GM23248 (cell line): ENCODE data around the gene GUCA1A. TPM values are rescaled to one million over a fixed set of nuclear protein-coding genes. Genes with fewer than 3 reads are reported as not detected.
A peak's percentile ranks its signal among the peaks of the same experiment; 100 is the strongest.
"Not testable (repeated sequence)": the region's sequence is repeated elsewhere in the genome, so short reads cannot be mapped to it uniquely, and the experiment has no call there.

ENCODE experiments used
- DNase-seq: peaks from one replicate; pipeline ENCODE4 v3.0.0-alpha.2; 2015
- H2AFZ ChIP-seq: fragments of 200-600 bp; sonication (generic); 2 replicates; pipeline ENCODE4 v1.6.1; 2016; ENCODE audit warnings: antibody characterized with exemption
- H3F3A ChIP-seq: fragments of 200-600 bp; sonication (generic); 2 replicates; pipeline ENCODE4 v1.6.1; 2016; ENCODE audit warnings: mild to moderate bottlenecking, antibody characterized with exemption, mixed run types; ENCODE audit not compliant: insufficient read depth
- H3K27ac ChIP-seq: fragments of 200-600 bp; sonication (generic); 2 replicates; pipeline ENCODE4 v1.5.1; 2016; ENCODE audit warnings: mild to moderate bottlenecking
- H3K27me3 ChIP-seq: fragments of 200-600 bp; sonication (generic); replicated peaks from 2 replicates; pipeline ENCODE4 v1.6.1; 2016; ENCODE audit warnings: mild to moderate bottlenecking; ENCODE audit not compliant: insufficient read depth
- H3K36me3 ChIP-seq: fragments of 200-600 bp; sonication (generic); 2 replicates; pipeline ENCODE4 v1.6.1; 2016; ENCODE audit warnings: low read depth, mild to moderate bottlenecking
- H3K4me1 ChIP-seq: fragments of 200-600 bp; sonication (generic); 2 replicates; pipeline ENCODE4 v1.6.1; 2016; ENCODE audit warnings: mild to moderate bottlenecking; ENCODE audit not compliant: insufficient read depth
- H3K4me2 ChIP-seq: fragments of 200-600 bp; sonication (generic); one replicate; pipeline ENCODE4 v1.6.1; 2016; ENCODE audit warnings: mild to moderate bottlenecking; ENCODE audit not compliant: unreplicated experiment
- H3K4me3 ChIP-seq: fragments of 200-600 bp; sonication (generic); 2 replicates; pipeline ENCODE4 v1.5.1; 2016; ENCODE audit warnings: mild to moderate bottlenecking
- H3K79me2 ChIP-seq: fragments of 200-600 bp; sonication (generic); 2 replicates; pipeline ENCODE4 v1.6.1; 2016; ENCODE audit warnings: mild to moderate bottlenecking; ENCODE audit not compliant: insufficient read depth
- H3K9ac ChIP-seq: fragments of 200-600 bp; sonication (generic); 2 replicates; pipeline ENCODE4 v1.6.1; 2016; ENCODE audit warnings: mild to moderate bottlenecking
- H3K9me2 ChIP-seq: fragments of 200-600 bp; sonication (generic); 2 replicates; pipeline ENCODE4 v1.6.1; 2016; ENCODE audit warnings: mixed run types, mild to moderate bottlenecking, moderate library complexity; ENCODE audit not compliant: insufficient read depth
- H3K9me3 ChIP-seq: fragments of 200-600 bp; sonication (generic); one replicate; pipeline ENCODE4 v1.6.1; 2017; ENCODE audit warnings: low read depth
- H4K20me1 ChIP-seq: fragments of 200-600 bp; sonication (generic); 2 replicates; pipeline ENCODE4 v1.6.0; 2016; ENCODE audit not compliant: insufficient read depth
- EZH2 ChIP-seq: fragments of 200-600 bp; sonication (generic); IDR thresholded peaks from 2 replicates; pipeline ENCODE4 v1.6.1; 2018; ENCODE audit warnings: antibody characterized with exemption, mild to moderate bottlenecking; ENCODE audit not compliant: insufficient read depth, poor library complexity, severe bottlenecking
- EZH2phosphoT487 ChIP-seq: fragments of 200-600 bp; sonication (generic); IDR thresholded peaks from 2 replicates; pipeline ENCODE4 v1.6.1; 2018; ENCODE audit warnings: antibody characterized with exemption, moderate library complexity, mild to moderate bottlenecking, low read depth; ENCODE audit not compliant: insufficient read depth
- WGBS, 2 experiments: methylation state at CpG; one replicate each; pipeline ENCODE4 v1.1.6; 2015 to 2017; ENCODE audit warnings: low lambda C conversion rate in 2 of 2, low coverage in 1 of 2; ENCODE audit errors: missing lambda C conversion rate in 2 of 2; 5-methylcytosine and 5-hydroxymethylcytosine counted together
- in situ Hi-C: fragments of 300-500 bp; cut with MboI; formaldehyde crosslinking; loops from 2 replicates; pipeline ENCODE4 v1.15.0; 2020
- polyA plus RNA-seq: library from polyadenylated mRNA; unstranded; fragments of >200 nt; fragmentation: Nextera tagmentation; extraction: Ambion mirVana; gene quantifications from 2 replicates; pipeline ENCODE4 v1.2.1, GENCODE V29; 2016
- total RNA-seq: library from RNA; depleted of rRNA; stranded (reverse); fragments of >200 nt; shearing (Covaris generic); gene quantifications from 2 replicates; pipeline ENCODE4 v1.2.3, GENCODE V29; 2014

Gene GUCA1A
- total and polyA plus RNA-seq, 2 experiments from 2014 or later = not detected

GRCh38 chr6:42163981-42164380 is 9.2 kb upstream of the GUCA1A start:
- Histone ChIP-seq H3K9ac (no peak overlapping the region), H3K4me1 (peaks cover 11% of the 10 kb centered on the region), H3F3A (peaks cover 4% of the 10 kb centered on the region; the same call in 1 of the 2 replicates), H3K36me3 (no peaks in the 10 kb centered on the region), H3K27ac (no peak overlapping the region), H2AFZ (no peak overlapping the region), H3K9me3 (no peaks in the 10 kb centered on the region), H3K27me3 (no peaks in the 10 kb centered on the region), H3K4me3 (no peak overlapping the region), H3K9me2 (no peaks in the 10 kb centered on the region), H3K79me2 (no peaks in the 10 kb centered on the region), H4K20me1 (no peaks in the 10 kb centered on the region), H3K4me2 (no peak overlapping the region)
- DNase-seq = peak; percentile 30
- 10 to 18% methylated on average over 1 of the region's 1 CpG for WGBS, 2 experiments
- TF ChIP-seq EZH2 = no peak
- TF ChIP-seq EZH2phosphoT487 = no peak
- in situ Hi-C loops = no loop called here

GRCh38 chr6:42165016-42165415 is 8.1 kb upstream of the GUCA1A start:
- peaks cover 11% of the 10 kb centered on the region for H3K4me1 ChIP-seq
- TF ChIP-seq EZH2phosphoT487 (no peak), EZH2 (no peak)
- in situ Hi-C loops = loop anchor here (5.0 kb wide), 1 partner anchor 88 kb away; no protein-coding TSS in a partner anchor
- H4K20me1 ChIP-seq = no peaks in the 10 kb centered on the region
- no peak overlapping the region for H3K9ac ChIP-seq
- H3F3A ChIP-seq = peaks cover 4% of the 10 kb centered on the region; the same call in 1 of the 2 replicates
- no peaks in the 10 kb centered on the region for H3K36me3 ChIP-seq
- no peak overlapping the region for H3K27ac ChIP-seq
- no peaks in the 10 kb centered on the region for H3K79me2 ChIP-seq
- 66 to 71% methylated on average over 9 of the region's 9 CpGs for WGBS, 2 experiments
- H3K9me3 ChIP-seq = no peaks in the 10 kb centered on the region
- H3K9me2 ChIP-seq = no peaks in the 10 kb centered on the region
- no peak overlapping the region for H2AFZ ChIP-seq
- no peak overlapping the region for H3K4me2 ChIP-seq
- DNase-seq = peak; percentile 85
- no peak overlapping the region for H3K4me3 ChIP-seq
- no peaks in the 10 kb centered on the region for H3K27me3 ChIP-seq

DNA sequence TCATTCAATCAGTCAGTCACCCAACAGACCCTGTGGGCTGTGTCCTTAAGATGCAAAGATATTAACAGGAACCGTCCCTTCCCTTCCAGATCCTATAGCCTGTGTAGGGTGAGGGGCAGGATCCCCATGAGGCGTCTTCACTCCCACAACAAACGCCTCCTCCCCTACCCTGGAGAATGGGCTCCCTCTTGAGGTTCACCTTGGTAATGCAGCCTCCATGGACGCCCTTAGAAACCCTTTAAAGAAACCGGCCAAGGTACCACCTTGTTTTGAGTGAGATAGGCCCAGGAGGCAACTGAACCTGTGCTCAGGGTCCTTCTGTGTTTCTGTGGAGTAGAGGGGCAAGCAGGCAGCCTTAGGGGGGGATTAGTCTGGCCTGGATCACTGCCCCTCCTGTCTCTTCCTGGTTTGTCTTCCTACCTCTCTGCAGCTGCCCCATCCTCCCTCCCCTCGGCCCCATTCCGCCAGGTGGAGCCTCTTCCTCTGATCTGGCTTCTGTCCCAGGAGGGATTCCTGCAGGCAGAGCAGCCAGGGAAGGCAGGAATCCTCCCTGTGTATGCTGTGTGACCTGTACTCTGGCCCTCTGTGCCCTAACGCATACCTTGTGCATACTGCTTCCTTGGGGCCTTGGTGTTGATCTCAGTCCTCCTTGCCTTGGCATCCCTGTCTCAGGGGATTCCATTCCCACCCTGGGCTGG is 6.6 kb upstream of the GUCA1A start:
- TF ChIP-seq EZH2phosphoT487 (no peak), EZH2 (no peak)

DNA sequence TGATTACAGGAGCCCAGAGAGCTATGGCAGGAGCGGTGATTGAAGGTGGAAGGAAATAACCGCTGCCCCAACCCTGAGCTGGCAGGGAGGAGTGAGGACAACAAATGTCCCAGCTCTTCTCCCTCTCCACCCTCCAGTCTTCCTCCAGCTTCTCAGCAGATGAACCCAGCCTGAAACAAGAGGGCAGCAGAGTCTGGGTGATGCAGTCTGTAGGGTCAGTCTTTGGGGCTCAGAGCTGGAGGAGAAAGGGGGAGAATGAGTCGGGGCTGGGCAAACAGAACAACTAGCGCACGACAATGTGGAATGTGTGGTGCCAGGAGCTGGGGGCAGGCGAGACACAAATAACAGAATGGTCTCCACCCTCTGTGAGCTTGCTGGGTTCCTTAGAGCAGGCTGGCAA is 4.5 kb upstream of the GUCA1A start:
- Histone ChIP-seq H3K9me2 (no peaks in the 10 kb centered on the region), H3K4me3 (no peak overlapping the region), H3K4me1 (peaks cover 11% of the 10 kb centered on the region), H3K79me2 (no peaks in the 10 kb centered on the region), H3K9ac (no peak overlapping the region), H4K20me1 (no peaks in the 10 kb centered on the region), H3K27ac (no peak overlapping the region), H3K27me3 (no peaks in the 10 kb centered on the region), H3K9me3 (no peaks in the 10 kb centered on the region), H3K36me3 (no peaks in the 10 kb centered on the region), H3F3A (peaks cover 4% of the 10 kb centered on the region; the same call in 1 of the 2 replicates), H3K4me2 (no peak overlapping the region), H2AFZ (no peak overlapping the region)
- TF ChIP-seq EZH2 (no peak), EZH2phosphoT487 (no peak)
- DNase-seq = no peak
- in situ Hi-C loops = loop anchor here (5.0 kb wide), 1 partner anchor 91 kb away; no protein-coding TSS in a partner anchor
- 79 to 85% methylated on average over 6 of the region's 6 CpGs for WGBS, 2 experiments

More for the DNA sequence above, 6.6 kb upstream of the GUCA1A start:
- DNase-seq = peak; percentile 48
- Histone ChIP-seq H2AFZ (peak overlapping the region; percentile 36; the same call in 1 of the 2 replicates), H3K27me3 (no peaks in the 10 kb centered on the region), H3F3A (peaks cover 4% of the 10 kb centered on the region; the same call in 1 of the 2 replicates), H3K9ac (no peak overlapping the region), H3K9me2 (no peaks in the 10 kb centered on the region), H3K27ac (no peak overlapping the region), H3K79me2 (no peaks in the 10 kb centered on the region), H3K36me3 (no peaks in the 10 kb centered on the region), H3K9me3 (no peaks in the 10 kb centered on the region), H3K4me2 (no peak overlapping the region), H3K4me3 (no peak overlapping the region), H4K20me1 (no peaks in the 10 kb centered on the region), H3K4me1 (peaks cover 11% of the 10 kb centered on the region)
- in situ Hi-C loops = loop anchor here (5.0 kb wide), 1 partner anchor 89 kb away; no protein-coding TSS in a partner anchor
- WGBS, 2 experiments = 11 to 15% methylated on average over 6 to 8 of the region's 8 CpGs

GRCh38 chr6:42169780-42170179 is 3.4 kb upstream of the GUCA1A start:
- H4K20me1 ChIP-seq, H3K27ac ChIP-seq, H3K27me3 ChIP-seq, H3K9me3 ChIP-seq, H3K9me2 ChIP-seq, H2AFZ ChIP-seq, H3K4me1 ChIP-seq, H3K36me3 ChIP-seq, H3K79me2 ChIP-seq, H3K4me3 ChIP-seq, DNase-seq, H3K9ac ChIP-seq, H3K4me2 ChIP-seq, H3F3A ChIP-seq: not testable (repeated sequence)
- 44% methylated on average over 2 of the region's 2 CpGs for WGBS, 2 experiments
- in situ Hi-C loops = loop anchor here (5.0 kb wide), 1 partner anchor 92 kb away; no protein-coding TSS in a partner anchor
